ENCODE results near the gene EP400.

DNA sequence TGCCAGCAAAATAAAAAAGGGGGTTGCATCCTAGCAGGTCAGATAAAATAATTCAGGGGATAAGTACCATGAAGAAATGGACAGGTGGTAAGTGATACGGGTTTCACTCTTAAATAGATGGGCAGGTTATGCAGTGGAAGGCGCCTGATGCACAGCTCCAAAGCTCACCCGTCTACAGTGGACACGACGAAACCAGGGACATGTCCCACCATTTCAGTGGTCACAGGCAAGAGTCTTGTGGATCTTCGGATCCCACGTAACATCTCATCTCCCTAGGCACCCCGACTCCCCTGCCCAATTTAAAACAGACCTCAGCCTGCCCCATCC, 133.8 kb downstream of the EP400 start:
- TF ChIP-seq POLR2A (IDR thresholded peaks at IDR 0.05), result no peak
- TF ChIP-seq, protein P1, sequence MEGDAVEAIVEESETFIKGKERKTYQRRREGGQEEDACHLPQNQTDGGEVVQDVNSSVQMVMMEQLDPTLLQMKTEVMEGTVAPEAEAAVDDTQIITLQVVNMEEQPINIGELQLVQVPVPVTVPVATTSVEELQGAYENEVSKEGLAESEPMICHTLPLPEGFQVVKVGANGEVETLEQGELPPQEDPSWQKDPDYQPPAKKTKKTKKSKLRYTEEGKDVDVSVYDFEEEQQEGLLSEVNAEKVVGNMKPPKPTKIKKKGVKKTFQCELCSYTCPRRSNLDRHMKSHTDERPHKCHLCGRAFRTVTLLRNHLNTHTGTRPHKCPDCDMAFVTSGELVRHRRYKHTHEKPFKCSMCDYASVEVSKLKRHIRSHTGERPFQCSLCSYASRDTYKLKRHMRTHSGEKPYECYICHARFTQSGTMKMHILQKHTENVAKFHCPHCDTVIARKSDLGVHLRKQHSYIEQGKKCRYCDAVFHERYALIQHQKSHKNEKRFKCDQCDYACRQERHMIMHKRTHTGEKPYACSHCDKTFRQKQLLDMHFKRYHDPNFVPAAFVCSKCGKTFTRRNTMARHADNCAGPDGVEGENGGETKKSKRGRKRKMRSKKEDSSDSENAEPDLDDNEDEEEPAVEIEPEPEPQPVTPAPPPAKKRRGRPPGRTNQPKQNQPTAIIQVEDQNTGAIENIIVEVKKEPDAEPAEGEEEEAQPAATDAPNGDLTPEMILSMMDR (IDR thresholded peaks at IDR 0.05), result no peak
